ENCODE measurements around the gene KAT6B.

KAT6B gene

GRCh38 chr10:74901301-74901700, 74.9 kb downstream of the KAT6B start:
- no peak overlapping the region for H3K4me3 ChIP-seq (replicated peaks in 1 of 2; ENCODE audit: low read depth in 2 of 2, low read length in 2 of 2)
- no peak for DNase-seq (ENCODE audit: low read depth in 2 of 2)
- no peak for TF ChIP-seq CTCF (IDR thresholded peaks at IDR 0.05; ENCODE audit: low read depth, low read length)

GRCh38 chr10:74901867-74902450, 75.6 kb downstream of the KAT6B start:
- no peak overlapping the region for H3K4me3 ChIP-seq (replicated peaks in 1 of 2; ENCODE audit: low read depth in 2 of 2, low read length in 2 of 2)
- no peak for TF ChIP-seq CTCF (IDR thresholded peaks at IDR 0.05; ENCODE audit: low read depth, low read length)
- no peak for DNase-seq (ENCODE audit: low read depth in 2 of 2)

- TF ChIP-seq CTCF (IDR thresholded peaks at IDR 0.05; ENCODE audit: low read depth, low read length): no peak
- DNase-seq (ENCODE audit: low read depth in 2 of 2): no peak
- no peak overlapping the region for H3K4me3 ChIP-seq (replicated peaks in 1 of 2; ENCODE audit: low read depth in 2 of 2, low read length in 2 of 2)
Observed at GRCh38 chr10:74903491-74903890, 77.1 kb downstream of the KAT6B start.

GRCh38 chr10:74906611-74907198, 80.3 kb downstream of the KAT6B start:
- H3K4me3 ChIP-seq (replicated peaks in 1 of 2; ENCODE audit: low read depth in 2 of 2, low read length in 2 of 2): no peak overlapping the region
- TF ChIP-seq CTCF (IDR thresholded peaks at IDR 0.05; ENCODE audit: low read depth, low read length): no peak
- DNase-seq (ENCODE audit: low read depth in 2 of 2): no peak

- peak in 1 of 2 donors; percentile 24 for DNase-seq (ENCODE audit: low read depth in 2 of 2)
- H3K4me3 ChIP-seq (replicated peaks in 1 of 2; ENCODE audit: low read depth in 2 of 2, low read length in 2 of 2): no peak overlapping the region
- TF ChIP-seq CTCF (IDR thresholded peaks at IDR 0.05; ENCODE audit: low read depth, low read length): no peak
Observed at GRCh38 chr10:74909670-74910069, 83.3 kb downstream of the KAT6B start.

GRCh38 chr10:74910241-74910975, 84.0 kb downstream of the KAT6B start:
- no peak overlapping the region for H3K4me3 ChIP-seq (replicated peaks in 1 of 2; ENCODE audit: low read depth in 2 of 2, low read length in 2 of 2)
- TF ChIP-seq CTCF (IDR thresholded peaks at IDR 0.05; ENCODE audit: low read depth, low read length): no peak
- peak in 1 of 2 donors; percentile 14 for DNase-seq (ENCODE audit: low read depth in 2 of 2)
